Retinal pigment epithelial cell (primary cell): Measurements from ENCODE around the gene ATAD1.
A peak's percentile ranks its signal among the peaks of the same experiment; 100 is the strongest.
"Not testable (repeated sequence)": the region's sequence is repeated elsewhere in the genome, so short reads cannot be mapped to it uniquely, and the experiment has no call there.

Experiments
- DNase-seq: peaks from one replicate; pipeline ENCODE4 v3.0.0-alpha.2; 2010; ENCODE audit warnings: low read depth
- H3K4me3 ChIP-seq: 2 replicates; pipeline ENCODE4 v1.5.1; 2011; ENCODE audit warnings: mild to moderate bottlenecking, low read length, control low read depth, moderate library complexity
- TF ChIP-seq, protein P1 (sequence below): conservative IDR thresholded peaks from 2 replicates; pipeline ENCODE4 v1.5.1; 2011; ENCODE audit warnings: low read depth, low read length, control low read depth, inconsistent platforms

Gene ATAD1

GRCh38 chr10:87739703-87740102, 78.3 kb downstream of the ATAD1 start:
- DNase-seq: no peak
- TF ChIP-seq, protein P1, sequence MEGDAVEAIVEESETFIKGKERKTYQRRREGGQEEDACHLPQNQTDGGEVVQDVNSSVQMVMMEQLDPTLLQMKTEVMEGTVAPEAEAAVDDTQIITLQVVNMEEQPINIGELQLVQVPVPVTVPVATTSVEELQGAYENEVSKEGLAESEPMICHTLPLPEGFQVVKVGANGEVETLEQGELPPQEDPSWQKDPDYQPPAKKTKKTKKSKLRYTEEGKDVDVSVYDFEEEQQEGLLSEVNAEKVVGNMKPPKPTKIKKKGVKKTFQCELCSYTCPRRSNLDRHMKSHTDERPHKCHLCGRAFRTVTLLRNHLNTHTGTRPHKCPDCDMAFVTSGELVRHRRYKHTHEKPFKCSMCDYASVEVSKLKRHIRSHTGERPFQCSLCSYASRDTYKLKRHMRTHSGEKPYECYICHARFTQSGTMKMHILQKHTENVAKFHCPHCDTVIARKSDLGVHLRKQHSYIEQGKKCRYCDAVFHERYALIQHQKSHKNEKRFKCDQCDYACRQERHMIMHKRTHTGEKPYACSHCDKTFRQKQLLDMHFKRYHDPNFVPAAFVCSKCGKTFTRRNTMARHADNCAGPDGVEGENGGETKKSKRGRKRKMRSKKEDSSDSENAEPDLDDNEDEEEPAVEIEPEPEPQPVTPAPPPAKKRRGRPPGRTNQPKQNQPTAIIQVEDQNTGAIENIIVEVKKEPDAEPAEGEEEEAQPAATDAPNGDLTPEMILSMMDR: no peak

DNA sequence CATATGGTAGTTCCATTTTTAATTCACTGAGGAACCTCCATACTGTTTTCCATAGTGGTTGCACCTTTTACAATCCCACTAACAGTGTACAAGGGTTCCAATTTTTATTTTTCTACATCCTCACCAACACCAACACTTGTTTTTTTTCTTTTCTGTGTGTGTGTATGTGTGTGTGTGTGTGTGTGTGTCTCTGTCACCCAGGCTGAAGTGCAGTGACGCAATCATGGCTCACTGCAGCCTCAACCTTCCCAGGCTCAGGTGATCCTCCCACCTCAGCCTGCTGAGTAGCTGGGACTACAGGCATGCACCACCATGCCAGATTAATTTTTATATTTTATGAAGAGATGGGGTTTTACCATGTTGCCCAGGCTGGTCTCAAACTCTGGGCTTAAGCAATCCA, 79.8 kb downstream of the ATAD1 start:
- not testable (repeated sequence) for DNase-seq, H3K4me3 ChIP-seq

More at GRCh38 chr10:87739703-87740102, 78.3 kb downstream of the ATAD1 start:
- H3K4me3 ChIP-seq: no peak overlapping the region

DNA sequence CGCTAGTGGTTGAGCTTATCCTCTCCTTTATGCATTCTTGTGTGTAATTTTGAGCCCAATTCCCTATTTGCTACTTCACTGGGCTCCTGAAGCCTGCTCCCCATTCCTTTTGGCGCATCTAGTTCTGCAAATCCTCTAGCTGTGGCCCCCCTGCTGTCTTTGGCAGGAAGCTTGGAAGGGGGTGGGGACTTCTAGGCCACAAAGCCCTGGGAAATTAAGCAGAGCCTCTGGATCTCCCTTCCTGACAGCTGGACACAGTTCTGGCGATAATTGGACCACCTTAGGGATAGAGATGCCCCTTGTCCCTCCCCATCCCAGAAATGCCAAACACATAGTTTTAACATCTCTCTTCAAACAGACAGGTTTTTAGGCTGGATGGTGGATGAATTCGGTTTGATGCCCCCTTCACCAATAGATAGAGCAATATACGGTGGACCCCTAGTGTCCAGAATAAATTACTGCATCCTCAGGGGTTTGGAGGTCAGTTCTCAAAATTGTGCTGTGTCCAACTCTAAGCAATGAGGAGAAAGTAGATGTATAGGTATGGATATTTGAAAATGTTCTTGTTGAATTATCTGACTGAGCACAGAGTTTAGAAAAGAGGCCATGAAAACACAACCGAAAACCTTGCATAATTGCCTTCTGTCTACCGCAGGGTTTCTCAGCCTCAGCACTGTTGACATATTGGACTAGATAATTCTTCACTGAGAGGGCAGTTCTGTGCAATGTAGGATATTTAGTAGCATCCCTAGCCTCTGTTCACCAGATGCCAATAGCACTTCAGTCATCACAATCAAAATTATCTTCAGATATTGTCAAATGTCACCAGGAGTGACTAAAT, 82.8 kb downstream of the ATAD1 start:
- TF ChIP-seq, protein P1: peak; percentile 74
- DNase-seq: no peak
- no peak overlapping the region for H3K4me3 ChIP-seq

- TF ChIP-seq, protein P1: no peak
Observed at GRCh38 chr10:87733081-87733480, 84.9 kb downstream of the ATAD1 start.

GRCh38 chr10:87729940-87730339, 88.1 kb downstream of the ATAD1 start:
- H3K4me3 ChIP-seq: no peak overlapping the region
- TF ChIP-seq, protein P1: no peak
- no peak for DNase-seq

More at GRCh38 chr10:87733081-87733480, 84.9 kb downstream of the ATAD1 start:
- no peak for DNase-seq
- H3K4me3 ChIP-seq: no peak overlapping the region

DNA sequence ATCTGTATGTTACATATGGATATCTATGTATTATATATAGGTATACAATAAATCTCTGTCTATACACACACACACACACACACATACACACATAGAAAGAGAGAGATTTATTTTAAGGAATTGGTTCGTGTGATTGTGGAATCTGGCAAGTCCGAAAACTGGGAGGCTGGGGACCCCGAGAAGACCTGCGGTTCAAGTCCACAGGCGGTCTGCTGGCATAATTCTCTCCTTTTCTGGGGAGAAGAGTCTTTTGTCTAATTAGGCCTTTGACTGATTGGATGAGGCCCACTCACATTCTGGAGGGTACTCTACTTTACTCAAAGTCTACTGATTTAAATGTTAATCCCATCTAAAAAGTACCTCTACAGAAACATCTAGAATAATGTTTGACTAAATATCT, 93.2 kb downstream of the ATAD1 start:
- DNase-seq: no peak
- H3K4me3 ChIP-seq: no peak overlapping the region
- TF ChIP-seq, protein P1: no peak

- DNase-seq: no peak
- TF ChIP-seq, protein P1: no peak
- no peak overlapping the region for H3K4me3 ChIP-seq
Observed at GRCh38 chr10:87723500-87723899, 94.5 kb downstream of the ATAD1 start.
